ENCODE data around the gene NYAP1.

NYAP1 gene

GRCh38 chr7:100464210-100464660, 19.5 kb upstream of the NYAP1 start, which contains the start of gene SPACDR:
Gene SPACDR (minus strand): TSS chr7:100464260. CDS start chr7:100464025, 235 bp downstream.
- FAIRE-seq, result no peak

GRCh38 chr7:100464791-100465190, 18.9 kb upstream of the NYAP1 start:
- FAIRE-seq, result no peak

- FAIRE-seq, result no peak
Measured at GRCh38 chr7:100465299-100465698, 18.4 kb upstream of the NYAP1 start.

- FAIRE-seq, result no peak
Measured at GRCh38 chr7:100465702-100466311, 17.9 kb upstream of the NYAP1 start.

GRCh38 chr7:100466653-100467605, 16.8 kb upstream of the NYAP1 start:
- no peak for FAIRE-seq

GRCh38 chr7:100467638-100468373, 15.9 kb upstream of the NYAP1 start:
- no peak for FAIRE-seq

- no peak for FAIRE-seq
Measured at GRCh38 chr7:100469227-100470044, 14.3 kb upstream of the NYAP1 start.

- FAIRE-seq, result no peak
Measured at GRCh38 chr7:100471021-100471420, 12.7 kb upstream of the NYAP1 start.

- FAIRE-seq, result no peak
Measured at GRCh38 chr7:100472121-100472851, 11.4 kb upstream of the NYAP1 start.

GRCh38 chr7:100472854-100473499, 10.8 kb upstream of the NYAP1 start:
- no peak for FAIRE-seq

- FAIRE-seq, result no peak
Measured at GRCh38 chr7:100475549-100475948, 8.2 kb upstream of the NYAP1 start.

GRCh38 chr7:100476101-100476780, 7.5 kb upstream of the NYAP1 start:
- no peak for FAIRE-seq

- FAIRE-seq, result no peak
Measured at GRCh38 chr7:100476903-100477870, 6.5 kb upstream of the NYAP1 start.

GRCh38 chr7:100477871-100478267, 5.9 kb upstream of the NYAP1 start:
- no peak for FAIRE-seq

- FAIRE-seq, result no peak
Measured at GRCh38 chr7:100478958-100479660, 4.6 kb upstream of the NYAP1 start, which contains the start of gene TSC22D4. Gene TSC22D4 (minus strand): TSS chr7:100479214. CDS start chr7:100478038, 1,176 bp downstream.

- FAIRE-seq, result no peak
Measured at GRCh38 chr7:100481466-100481865, 2.3 kb upstream of the NYAP1 start.

GRCh38 chr7:100482728-100483089, 1.0 kb upstream of the NYAP1 start:
- FAIRE-seq, result no peak

- FAIRE-seq, result no peak
Measured at GRCh38 chr7:100483090-100483721, 521 bp upstream of the NYAP1 start.
